Measurements from ENCODE around the gene MEG3. TPM values are rescaled to one million over a fixed set of nuclear protein-coding genes. Genes with fewer than 3 reads are reported as not detected.

Gene MEG3
- total and polyA plus RNA-seq, 2 of the 4 experiments (the other 2 are of a cell fraction) = 31.5 to 556 TPM

Small RNA genes lying within 50 kb of the gene (microRNA-seq; reads per million reads assigned to microRNA genes)
- not detected for gene AL117190.3 (ENCODE audit: insufficient read depth, insufficient read length)
- 0 to 4,795 reads per million in 2 experiments for gene MIR127 (ENCODE audit: insufficient read depth in 1 of 2, insufficient read length in 1 of 2, unreplicated experiment in 1 of 2)
- 0 to 272 reads per million in 2 experiments for gene MIR136 (ENCODE audit: insufficient read depth in 1 of 2, insufficient read length in 1 of 2, unreplicated experiment in 1 of 2)
- gene MIR2392 (ENCODE audit: insufficient read depth in 1 of 2, insufficient read length in 1 of 2, unreplicated experiment in 1 of 2) = 0 reads per million in 2 experiments
- 465 to 4,575 reads per million in 2 experiments for gene MIR337 (ENCODE audit: insufficient read depth in 1 of 2, insufficient read length in 1 of 2, unreplicated experiment in 1 of 2)
- 0 to 2,075 reads per million in 2 experiments for gene MIR431 (ENCODE audit: insufficient read depth in 1 of 2, insufficient read length in 1 of 2, unreplicated experiment in 1 of 2)
- 0 to 916 reads per million in 2 experiments for gene MIR432 (ENCODE audit: insufficient read depth in 1 of 2, insufficient read length in 1 of 2, unreplicated experiment in 1 of 2)
- 0 to 495 reads per million in 2 experiments for gene MIR433 (ENCODE audit: insufficient read depth in 1 of 2, insufficient read length in 1 of 2, unreplicated experiment in 1 of 2)
- 6,528 to 25,222 reads per million in 2 experiments for gene MIR493 (ENCODE audit: insufficient read depth in 1 of 2, insufficient read length in 1 of 2, unreplicated experiment in 1 of 2)
- gene MIR665 (ENCODE audit: unreplicated experiment) = 64.7 reads per million, percentile 47 among the genes with 10 or more reads in this experiment
- gene RF01928 (ENCODE audit: insufficient read depth, insufficient read length) = not detected
- not detected for gene RF02145 (ENCODE audit: insufficient read depth, insufficient read length)
- 14.5 reads per million, percentile 38 among the genes with 10 or more reads in this experiment for gene SNORD112 (ENCODE audit: insufficient read depth, insufficient read length)

Small RNA genes lying within 50 kb of the gene (small RNA-seq; reads per million reads assigned to genes)
- gene AL117190.3 (0 reads per million in 5 experiments), gene MIR127 (0 reads per million in 5 experiments), gene MIR136 (0 reads per million in 5 experiments), gene MIR2392 (0 reads per million in 5 experiments), gene MIR337 (15.0 to 2,125 (median 1,388) reads per million in 5 experiments), gene MIR431 (0 reads per million in 5 experiments), gene MIR432 (0 reads per million in 5 experiments), gene MIR433 (0 reads per million in 5 experiments), gene MIR493 (17.9 to 3,520 (median 1,354) reads per million in 5 experiments), gene RF01928 (0 to 0.18 (median 0) reads per million in 5 experiments), gene RF02145 (0 reads per million in 5 experiments), gene SNORD112 (1.7 to 22.1 (median 7.8) reads per million in 5 experiments)

Other genes starting within 250 kb of the MEG3 start
- 0.18 and 0.28 TPM in 2 replicates for gene BEGAIN, start 238.7 kb upstream of the MEG3 start, total RNA-seq (2012; rRNA removed)
- 0.99 and 1.2 TPM in 2 replicates for gene BEGAIN, start 238.7 kb upstream of the MEG3 start, polyA plus RNA-seq (2012; rRNA removed)
- under 0.01 TPM in 1 of 2 replicates, not detected in the other for gene DLK1, start 99.2 kb upstream of the MEG3 start, total RNA-seq (2012; rRNA removed)
- gene DLK1, start 99.2 kb upstream of the MEG3 start, polyA plus RNA-seq (2012; rRNA removed) = 0.07 TPM in 1 of 2 replicates, not detected in the other
- not detected in 2 replicates for gene RTL1, start 77.6 kb downstream of the MEG3 start, total RNA-seq (2012; rRNA removed)
- gene RTL1, start 77.6 kb downstream of the MEG3 start, polyA plus RNA-seq (2012; rRNA removed) = not detected in 2 replicates